ENCODE measurements around the gene FGF23. TPM values are rescaled to one million over a fixed set of nuclear protein-coding genes. Genes with fewer than 3 reads are reported as not detected.

FGF23 gene
- total and polyA plus RNA-seq, 2 donors (not counting 1 experiment from before 2014, with no cell fraction given), result not detected

DNA sequence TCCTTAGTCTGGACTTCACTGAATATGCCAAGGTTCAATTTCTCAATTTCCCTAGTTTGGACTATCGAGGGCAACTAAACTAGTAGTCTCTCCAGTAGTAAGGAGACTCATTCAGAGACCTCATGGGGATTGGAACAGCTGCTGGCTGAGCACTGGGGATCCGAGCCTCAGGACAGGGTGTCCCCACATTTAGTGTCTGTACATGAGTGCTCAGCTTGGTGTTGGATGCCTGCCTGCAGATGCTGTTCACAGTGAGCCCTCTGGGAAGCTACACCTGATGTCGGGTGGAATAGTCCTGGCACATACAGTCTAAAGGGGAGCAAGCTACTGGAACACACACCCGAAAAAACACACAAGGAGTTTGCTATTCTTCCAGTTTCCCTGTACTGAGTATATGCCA, 820 bp upstream of the FGF23 start:
- no peak overlapping the region for H3K27ac ChIP-seq (ENCODE audit: insufficient read depth, low read length)
- no peak overlapping the region for H3K9ac ChIP-seq (ENCODE audit: insufficient read depth, low read length)
- H3K4me2 ChIP-seq (ENCODE audit: extremely low read depth, insufficient read depth, low read length), result no peak overlapping the region
- H3K79me2 ChIP-seq (ENCODE audit: control insufficient read depth, insufficient read depth, low read length), result no peaks in the 10 kb centered on the region
- no peak overlapping the region for H3K4me3 ChIP-seq (replicated peaks in 1 of 4; ENCODE audit: control extremely low read depth in 1 of 4, insufficient read depth in 1 of 4, low read depth in 3 of 4, low read length in 4 of 4)
- peaks cover 6% of the 10 kb centered on the region for H3K27me3 ChIP-seq (ENCODE audit: control insufficient read depth, insufficient read depth, low read length)
- TF ChIP-seq EZH2 (IDR thresholded peaks at IDR 0.05; ENCODE audit: low read length, missing control alignments), result no peak
- TF ChIP-seq, protein P1, sequence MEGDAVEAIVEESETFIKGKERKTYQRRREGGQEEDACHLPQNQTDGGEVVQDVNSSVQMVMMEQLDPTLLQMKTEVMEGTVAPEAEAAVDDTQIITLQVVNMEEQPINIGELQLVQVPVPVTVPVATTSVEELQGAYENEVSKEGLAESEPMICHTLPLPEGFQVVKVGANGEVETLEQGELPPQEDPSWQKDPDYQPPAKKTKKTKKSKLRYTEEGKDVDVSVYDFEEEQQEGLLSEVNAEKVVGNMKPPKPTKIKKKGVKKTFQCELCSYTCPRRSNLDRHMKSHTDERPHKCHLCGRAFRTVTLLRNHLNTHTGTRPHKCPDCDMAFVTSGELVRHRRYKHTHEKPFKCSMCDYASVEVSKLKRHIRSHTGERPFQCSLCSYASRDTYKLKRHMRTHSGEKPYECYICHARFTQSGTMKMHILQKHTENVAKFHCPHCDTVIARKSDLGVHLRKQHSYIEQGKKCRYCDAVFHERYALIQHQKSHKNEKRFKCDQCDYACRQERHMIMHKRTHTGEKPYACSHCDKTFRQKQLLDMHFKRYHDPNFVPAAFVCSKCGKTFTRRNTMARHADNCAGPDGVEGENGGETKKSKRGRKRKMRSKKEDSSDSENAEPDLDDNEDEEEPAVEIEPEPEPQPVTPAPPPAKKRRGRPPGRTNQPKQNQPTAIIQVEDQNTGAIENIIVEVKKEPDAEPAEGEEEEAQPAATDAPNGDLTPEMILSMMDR (conservative IDR thresholded peaks at IDR 0.05 in 1 of 2, IDR thresholded peaks at IDR 0.05 in 1 of 2; ENCODE audit: low read depth in 1 of 2, low read length in 2 of 2), result no peak
- H3K4me1 ChIP-seq (ENCODE audit: control insufficient read depth, extremely low read depth, insufficient read depth, low read length), result no peaks in the 10 kb centered on the region
- H2AFZ ChIP-seq (ENCODE audit: low read length), result no peak overlapping the region
- H4K20me1 ChIP-seq (ENCODE audit: control insufficient read depth, extremely low read depth, insufficient read depth, low read length), result no peaks in the 10 kb centered on the region
- no peak for DNase-seq (ENCODE audit: low read depth in 2 of 2)
- no peaks in the 10 kb centered on the region for H3K36me3 ChIP-seq (ENCODE audit: control insufficient read depth, insufficient read depth, low read length)
- no peaks in the 10 kb centered on the region for H3K9me3 ChIP-seq (ENCODE audit: control insufficient read depth, insufficient read depth, low read depth, low read length)

DNA sequence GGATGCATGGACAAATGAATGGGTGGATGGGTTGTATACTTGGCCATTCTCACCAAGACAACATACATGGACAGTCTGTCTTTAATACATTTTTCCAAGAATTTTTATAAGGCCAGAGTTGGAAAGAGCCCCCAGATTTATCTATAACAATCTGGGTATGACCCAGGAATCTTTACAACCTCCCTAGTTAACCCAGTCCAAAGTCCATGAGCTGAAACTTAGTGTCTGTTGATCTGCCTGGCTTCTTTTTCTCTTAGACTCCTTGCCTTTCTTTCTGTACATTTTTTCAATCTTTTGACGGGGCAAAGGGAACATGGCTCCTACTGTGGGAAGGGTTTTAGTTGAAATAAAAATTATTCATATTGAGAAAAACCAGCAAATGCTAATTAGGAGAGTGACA, 740 bp downstream of the FGF23 start:
- H2AFZ ChIP-seq (ENCODE audit: low read length), result no peak overlapping the region
- no peaks in the 10 kb centered on the region for H3K36me3 ChIP-seq (ENCODE audit: control insufficient read depth, insufficient read depth, low read length)
- H3K9ac ChIP-seq (ENCODE audit: insufficient read depth, low read length), result no peak overlapping the region
- no peaks in the 10 kb centered on the region for H3K79me2 ChIP-seq (ENCODE audit: control insufficient read depth, insufficient read depth, low read length)
- no peaks in the 10 kb centered on the region for H3K9me3 ChIP-seq (ENCODE audit: control insufficient read depth, insufficient read depth, low read depth, low read length)
- TF ChIP-seq EZH2 (IDR thresholded peaks at IDR 0.05; ENCODE audit: low read length, missing control alignments), result no peak
- TF ChIP-seq, protein P1 (conservative IDR thresholded peaks at IDR 0.05 in 1 of 2, IDR thresholded peaks at IDR 0.05 in 1 of 2; ENCODE audit: low read depth in 1 of 2, low read length in 2 of 2), result no peak
- no peak overlapping the region for H3K27ac ChIP-seq (ENCODE audit: insufficient read depth, low read length)
- DNase-seq (ENCODE audit: low read depth in 2 of 2), result no peak
- no peaks in the 10 kb centered on the region for H3K4me1 ChIP-seq (ENCODE audit: control insufficient read depth, extremely low read depth, insufficient read depth, low read length)
- no peaks in the 10 kb centered on the region for H4K20me1 ChIP-seq (ENCODE audit: control insufficient read depth, extremely low read depth, insufficient read depth, low read length)
- H3K4me3 ChIP-seq (replicated peaks in 1 of 4; ENCODE audit: control extremely low read depth in 1 of 4, insufficient read depth in 1 of 4, low read depth in 3 of 4, low read length in 4 of 4), result no peak overlapping the region
- peaks cover 6% of the 10 kb centered on the region for H3K27me3 ChIP-seq (ENCODE audit: control insufficient read depth, insufficient read depth, low read length)
- no peak overlapping the region for H3K4me2 ChIP-seq (ENCODE audit: extremely low read depth, insufficient read depth, low read length)

DNA sequence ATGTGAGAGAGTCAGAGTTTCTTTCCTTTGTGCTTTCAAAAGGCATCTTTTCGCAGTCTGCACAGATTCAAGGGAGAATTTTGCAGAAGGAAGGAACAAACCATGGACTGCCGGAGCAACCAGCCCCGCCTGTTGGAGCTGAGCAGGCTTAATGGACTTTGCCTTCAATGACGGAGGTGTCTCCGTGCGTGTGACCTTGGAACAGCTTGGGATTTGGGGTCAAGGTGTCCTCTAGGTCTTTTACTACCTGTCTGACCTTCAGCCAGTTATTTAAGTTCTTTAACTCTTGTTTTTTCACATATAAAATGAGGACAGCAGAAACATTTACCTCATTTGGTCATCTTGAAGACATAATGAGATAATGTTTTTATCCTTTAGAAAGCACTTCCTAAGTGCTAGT, 4.1 kb downstream of the FGF23 start:
- Histone ChIP-seq H4K20me1 (ENCODE audit: control insufficient read depth, extremely low read depth, insufficient read depth, low read length) (no peaks in the 10 kb centered on the region), H3K79me2 (ENCODE audit: control insufficient read depth, insufficient read depth, low read length) (no peaks in the 10 kb centered on the region), H3K36me3 (ENCODE audit: control insufficient read depth, insufficient read depth, low read length) (no peaks in the 10 kb centered on the region), H3K4me1 (ENCODE audit: control insufficient read depth, extremely low read depth, insufficient read depth, low read length) (no peaks in the 10 kb centered on the region), H2AFZ (ENCODE audit: low read length) (no peak overlapping the region), H3K4me3 (replicated peaks in 1 of 4; ENCODE audit: control extremely low read depth in 1 of 4, insufficient read depth in 1 of 4, low read depth in 3 of 4, low read length in 4 of 4) (no peak overlapping the region), H3K4me2 (ENCODE audit: extremely low read depth, insufficient read depth, low read length) (no peak overlapping the region), H3K9ac (ENCODE audit: insufficient read depth, low read length) (no peak overlapping the region), H3K27ac (ENCODE audit: insufficient read depth, low read length) (no peak overlapping the region), H3K9me3 (ENCODE audit: control insufficient read depth, insufficient read depth, low read depth, low read length) (no peaks in the 10 kb centered on the region), H3K27me3 (ENCODE audit: control insufficient read depth, insufficient read depth, low read length) (peaks cover 6% of the 10 kb centered on the region)
- DNase-seq (ENCODE audit: low read depth in 2 of 2), result no peak
- TF ChIP-seq EZH2 (IDR thresholded peaks at IDR 0.05; ENCODE audit: low read length, missing control alignments), result no peak
- TF ChIP-seq, protein P1 (conservative IDR thresholded peaks at IDR 0.05 in 1 of 2, IDR thresholded peaks at IDR 0.05 in 1 of 2; ENCODE audit: low read depth in 1 of 2, low read length in 2 of 2), result no peak

All from fibroblast of lung (primary cell).